Kidney (tissue), 14 donors: ENCODE data around the gene SLC1A5. TPM values are rescaled to one million over a fixed set of nuclear protein-coding genes. Genes with fewer than 3 reads are reported as not detected.
A peak's percentile ranks its signal among the peaks of the same experiment; 100 is the strongest.
"Not testable (repeated sequence)": the region's sequence is repeated elsewhere in the genome, so short reads cannot be mapped to it uniquely, and the experiment has no call there.

ENCODE experiments used
- DNase-seq, 5 donors: peaks; one replicate each; pipeline ENCODE4 v3.0.0-alpha.2; 2013 to 2020
- FAIRE-seq: peaks from 2 replicates; lab custom pipeline; 2012; peaks lifted over from hg19 to GRCh38; lab: Jason Lieb, UNC
- H3K27ac ChIP-seq, 2 donors: one replicate each; pipeline ENCODE4 v1.7.0; 2013; ENCODE audit warnings: low read depth in 2 of 2, low read length in 2 of 2, inconsistent platforms in 1 of 2
- H3K27me3 ChIP-seq: one replicate; pipeline ENCODE4 v1.7.1; 2013; ENCODE audit warnings: low read length, inconsistent platforms; ENCODE audit not compliant: control insufficient read depth, insufficient read depth
- H3K36me3 ChIP-seq, 3 donors: one replicate each; pipeline versions ENCODE4 v1.7.0 to v1.7.1; 2013; ENCODE audit warnings: low read length in 3 of 3, control low read depth in 1 of 3, inconsistent platforms in 1 of 3; ENCODE audit not compliant: insufficient read depth in 3 of 3, control insufficient read depth in 2 of 3
- H3K4me1 ChIP-seq, 3 donors: one replicate each; pipeline versions ENCODE4 v1.7.0 to v1.7.1; 2013; ENCODE audit warnings: low read length in 3 of 3, inconsistent platforms in 1 of 3, low read depth in 1 of 3; ENCODE audit not compliant: control insufficient read depth in 2 of 3, insufficient read depth in 2 of 3
- H3K4me3 ChIP-seq, 3 donors: one replicate each; pipeline versions ENCODE4 v1.7.0 to v1.8.1; 2013; ENCODE audit warnings: low read length in 3 of 3, control low read depth in 1 of 3, inconsistent platforms in 1 of 3
- H3K9ac ChIP-seq, 3 donors: one replicate each; pipeline versions ENCODE4 v1.7.0 to v1.7.1; 2013; ENCODE audit warnings: low read length in 3 of 3, control low read depth in 1 of 3, inconsistent platforms in 1 of 3
- H3K9me3 ChIP-seq, 3 donors: one replicate each; pipeline versions ENCODE4 v1.7.0 to v1.7.1; 2013; ENCODE audit warnings: low read length in 3 of 3, control low read depth in 1 of 3, inconsistent platforms in 1 of 3; ENCODE audit not compliant: control insufficient read depth in 2 of 3, insufficient read depth in 1 of 3
- CTCF ChIP-seq: IDR thresholded peaks from 3 replicates; pipeline ENCODE4 v1.5.1; 2012; ENCODE audit warnings: mild to moderate bottlenecking, moderate library complexity, borderline replicate concordance; ENCODE audit not compliant: insufficient read depth; ENCODE audit errors: extremely low read depth
- intact Hi-C: fragments of 100-400 bp; cut with DNase I; formaldehyde crosslinking; loops from one replicate; pipeline ENCODE4 v1.11.1; 2022
- polyA plus RNA-seq: library from polyadenylated mRNA; stranded (reverse); fragments of 350-450 nt; fragmentation: Illumina TruSeq; extraction: RNeasy Lipid Tissue Mini Kit (QIAGEN cat#74804); gene quantifications from one replicate; pipeline ENCODE4 v1.2.3, GENCODE V29; 2014; ENCODE audit warnings: low read depth, low replicate concordance; ENCODE audit not compliant: insufficient read depth
- total RNA-seq: library from RNA; stranded (reverse); fragmentation: NEBNext Ultra II Directional; extraction: Animal tissue kit (Norgen Biotek cat#: 25700); gene quantifications from one replicate; pipeline ENCODE4 v1.2.1, GENCODE V29; 2021
- donor health status: control.
- donor health status: control.
- donor health status: control.
- donor health status: control.
- donor health status: control.
- donor health status: DM: yes; HTN: yes; CAD: no.
- donor health status: Normal renal cell carcinoma (clear cell type).

The SLC1A5 gene
- total and polyA plus RNA-seq, 2 donors from 2014 or later = 42.1 to 93.9 TPM

GRCh38 chr19:46772170-46773017, 16.0 kb downstream of the SLC1A5 start:
- H3K9me3 ChIP-seq = no peaks in the 10 kb centered on the region
- no peak for FAIRE-seq
- intact Hi-C loops = no loop called here
- H3K4me3 ChIP-seq = no peak overlapping the region
- no peak for DNase-seq
- no peaks in the 10 kb centered on the region for H3K27me3 ChIP-seq
- no peak overlapping the region for H3K27ac ChIP-seq
- TF ChIP-seq CTCF = no peak
- peaks cover 0 to 6% (median 5%) of the 10 kb centered on the region in 3 donors for H3K4me1 ChIP-seq
- H3K36me3 ChIP-seq = peaks cover 2 to 19% (median 3%) of the 10 kb centered on the region in 3 donors
- no peak overlapping the region for H3K9ac ChIP-seq

- H3K4me1 ChIP-seq, H3K36me3 ChIP-seq, H3K4me3 ChIP-seq, H3K27ac ChIP-seq, H3K9me3 ChIP-seq, H3K9ac ChIP-seq, H3K27me3 ChIP-seq, DNase-seq, intact Hi-C loops, FAIRE-seq: not testable (repeated sequence)
These were observed 19.6 kb downstream of the SLC1A5 start for GRCh38 chr19:46768746-46769145.

- intact Hi-C loops = no loop called here
- Histone ChIP-seq H3K27me3 (no peaks in the 10 kb centered on the region), H3K36me3 (no peaks in the 10 kb centered on the region), H3K9me3 (no peaks in the 10 kb centered on the region), H3K9ac (no peak overlapping the region), H3K4me1 (peaks cover 0 to 7% (median 6%) of the 10 kb centered on the region in 3 donors), H3K27ac (no peak overlapping the region), H3K4me3 (no peak overlapping the region)
- peak; percentile 48 for TF ChIP-seq CTCF
- no peak for FAIRE-seq
- DNase-seq = no peak
These were observed 21.7 kb downstream of the SLC1A5 start for GRCh38 chr19:46766569-46767317.

GRCh38 chr19:46764817-46765291, 23.5 kb downstream of the SLC1A5 start:
- intact Hi-C loops = no loop called here
- no peaks in the 10 kb centered on the region for H3K27me3 ChIP-seq
- peaks cover 0 to 7% (median 0%) of the 10 kb centered on the region in 3 donors for H3K4me1 ChIP-seq
- no peak overlapping the region for H3K27ac ChIP-seq
- DNase-seq (no peak), FAIRE-seq (no peak)
- no peaks in the 10 kb centered on the region for H3K36me3 ChIP-seq
- H3K9me3 ChIP-seq = no peaks in the 10 kb centered on the region
- no peak overlapping the region for H3K4me3 ChIP-seq
- no peak overlapping the region for H3K9ac ChIP-seq
- no peak for TF ChIP-seq CTCF
